ENCODE measurements around the gene PRKAR1B. TPM values are rescaled to one million over a fixed set of nuclear protein-coding genes. Genes with fewer than 3 reads are reported as not detected.
A peak's percentile ranks its signal among the peaks of the same experiment; 100 is the strongest.

The PRKAR1B gene
- total and polyA plus RNA-seq, 8 donors: 16.3 to 43.5 (median 37.6) TPM

GRCh38 chr7:527723-528122 is 199.4 kb downstream of the PRKAR1B start:
- intact Hi-C loops (cut with DNase I): no loop called here
- Histone ChIP-seq H3K9me3 (no peaks in the 10 kb centered on the region), H3K4me1 (peaks cover under 1 to 3% of the 10 kb centered on the region in 2 donors), H3K36me3 (no peaks in the 10 kb centered on the region), H3K4me3 (no peak overlapping the region), H3K27me3 (peaks cover 4 to 46% of the 10 kb centered on the region in 2 donors), H3K27ac (no peak overlapping the region)
- ATAC-seq (no peak), DNase-seq (no peak)
- TF ChIP-seq CTCF (IDR thresholded peaks at IDR 0.05): no peak

GRCh38 chr7:526460-527034 is 200.5 kb downstream of the PRKAR1B start:
- DNase-seq (no peak), ATAC-seq (no peak)
- no peak for TF ChIP-seq CTCF (IDR thresholded peaks at IDR 0.05)
- Histone ChIP-seq H3K27me3 (peaks cover 16 to 55% of the 10 kb centered on the region in 2 donors), H3K36me3 (no peaks in the 10 kb centered on the region), H3K4me1 (peaks cover 10 to 15% of the 10 kb centered on the region in 2 donors), H3K4me3 (no peak overlapping the region), H3K27ac (no peak overlapping the region), H3K9me3 (no peaks in the 10 kb centered on the region)
- intact Hi-C loops (cut with DNase I): no loop called here

DNA sequence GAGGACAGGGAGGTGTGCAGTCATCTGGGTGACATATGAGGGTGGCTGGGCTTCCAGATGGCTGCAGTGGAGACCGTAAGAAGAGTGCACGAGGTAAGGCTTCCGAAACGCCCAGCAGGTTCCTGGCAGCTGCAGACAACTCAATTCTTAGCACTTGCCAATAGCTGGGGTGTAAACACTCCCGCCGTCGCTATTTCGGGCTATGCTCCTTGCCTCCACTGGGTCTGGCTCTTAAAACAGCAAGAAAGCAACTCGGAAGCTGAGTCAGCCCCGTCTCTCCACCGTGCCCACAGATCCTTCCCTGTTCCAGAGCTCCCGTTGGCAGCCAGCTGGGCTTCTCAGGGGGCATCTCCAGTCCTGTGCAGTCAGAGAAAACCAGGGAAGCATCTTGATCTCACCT is 201.3 kb downstream of the PRKAR1B start:
- no peak for DNase-seq
- TF ChIP-seq CTCF (IDR thresholded peaks at IDR 0.05): no peak
- peaks cover 24 to 57% of the 10 kb centered on the region in 2 donors for H3K27me3 ChIP-seq
- H3K4me1 ChIP-seq: peaks cover 14 to 23% of the 10 kb centered on the region in 2 donors
- H3K4me3 ChIP-seq: no peak overlapping the region
- ATAC-seq: no peak
- intact Hi-C loops (cut with DNase I): no loop called here
- no peak overlapping the region for H3K27ac ChIP-seq
- no peaks in the 10 kb centered on the region for H3K9me3 ChIP-seq
- H3K36me3 ChIP-seq: no peaks in the 10 kb centered on the region

- H3K27ac ChIP-seq: no peak overlapping the region
- no peaks in the 10 kb centered on the region for H3K36me3 ChIP-seq
- no peak for DNase-seq
- no peak for TF ChIP-seq CTCF (IDR thresholded peaks at IDR 0.05)
- ATAC-seq: no peak
- intact Hi-C loops (cut with DNase I): no loop called here
- H3K27me3 ChIP-seq: peaks cover 31 to 57% of the 10 kb centered on the region in 2 donors
- no peak overlapping the region for H3K4me3 ChIP-seq
- peaks cover 14 to 33% of the 10 kb centered on the region in 2 donors for H3K4me1 ChIP-seq
- no peaks in the 10 kb centered on the region for H3K9me3 ChIP-seq
These were observed 202.3 kb downstream of the PRKAR1B start for GRCh38 chr7:524800-525199.

GRCh38 chr7:523347-524336 is 203.4 kb downstream of the PRKAR1B start:
- intact Hi-C loops (cut with DNase I): no loop called here
- no peaks in the 10 kb centered on the region for H3K9me3 ChIP-seq
- H3K36me3 ChIP-seq: no peaks in the 10 kb centered on the region

More at GRCh38 chr7:523347-524336, 203.4 kb downstream of the PRKAR1B start:
- peaks cover 14 to 39% of the 10 kb centered on the region in 2 donors for H3K4me1 ChIP-seq
- TF ChIP-seq CTCF (IDR thresholded peaks at IDR 0.05): no peak
- H3K27me3 ChIP-seq: peaks cover 31 to 58% of the 10 kb centered on the region in 2 donors
- no peak overlapping the region for H3K27ac ChIP-seq
- no peak for ATAC-seq
- no peak overlapping the region for H3K4me3 ChIP-seq
- peak in 1 of 4 donors; percentile 11 for DNase-seq
